H9 (cell line): ENCODE data around the gene SP140L. TPM values are rescaled to one million over a fixed set of nuclear protein-coding genes. Genes with fewer than 3 reads are reported as not detected.

Experiments
- DNase-seq: peaks from one replicate; pipeline ENCODE4 v3.0.0-alpha.2; 2017
- H2AFZ ChIP-seq: one replicate; pipeline ENCODE4 v1.6.1; 2013; ENCODE audit warnings: mild to moderate bottlenecking, low read length, control low read depth, moderate library complexity
- H2AK5ac ChIP-seq: 2 replicates; pipeline ENCODE4 v1.6.1; 2013; ENCODE audit warnings: low read length, control low read depth, mixed read lengths; ENCODE audit not compliant: insufficient read length
- H2BK120ac ChIP-seq: one replicate; pipeline ENCODE4 v1.6.1; 2013; ENCODE audit warnings: low read depth, mild to moderate bottlenecking, low read length, control low read depth, inconsistent platforms; ENCODE audit not compliant: poor library complexity, severe bottlenecking
- H2BK12ac ChIP-seq: 2 replicates; pipeline ENCODE4 v1.6.1; 2013; ENCODE audit warnings: low read length, control low read depth, mixed read lengths, low read depth; ENCODE audit not compliant: insufficient read length
- H2BK15ac ChIP-seq: 2 replicates; pipeline ENCODE4 v1.6.1; 2013; ENCODE audit warnings: low read depth, low read length, control low read depth
- H2BK20ac ChIP-seq: one replicate; pipeline ENCODE4 v1.6.1; 2013; ENCODE audit warnings: low read depth, mild to moderate bottlenecking, low read length, control low read depth, inconsistent platforms; ENCODE audit not compliant: poor library complexity, severe bottlenecking
- H2BK5ac ChIP-seq: 2 replicates; pipeline ENCODE4 v1.6.1; 2013; ENCODE audit warnings: low read length, control low read depth, mixed read lengths; ENCODE audit not compliant: insufficient read length
- H3K14ac ChIP-seq: 2 replicates; pipeline ENCODE4 v1.6.1; 2013; ENCODE audit warnings: low read length, control low read depth; ENCODE audit not compliant: insufficient read depth
- H3K18ac ChIP-seq: 2 replicates; pipeline ENCODE4 v1.6.1; 2013; ENCODE audit warnings: low read depth, mild to moderate bottlenecking, mixed read lengths, low read length, control low read depth; ENCODE audit not compliant: insufficient read length
- H3K23ac ChIP-seq: 2 replicates; pipeline ENCODE4 v1.6.1; 2013; ENCODE audit warnings: low read length, control low read depth, mixed read lengths, low read depth; ENCODE audit not compliant: insufficient read length
- H3K23me2 ChIP-seq: 2 replicates; pipeline ENCODE4 v1.6.1; 2013; ENCODE audit warnings: low read depth, mild to moderate bottlenecking, mixed read lengths, low read length, control low read depth; ENCODE audit not compliant: insufficient read length, poor library complexity, severe bottlenecking
- H3K27ac ChIP-seq: 2 replicates; pipeline ENCODE4 v1.5.1; 2013; ENCODE audit warnings: low read length, control low read depth, mixed read lengths, low read depth; ENCODE audit not compliant: insufficient read length
- H3K27me3 ChIP-seq: 2 replicates; pipeline ENCODE4 v1.6.1; 2013; ENCODE audit warnings: low read length, control low read depth, inconsistent platforms; ENCODE audit not compliant: insufficient read depth
- H3K4ac ChIP-seq: 2 replicates; pipeline ENCODE4 v1.6.1; 2013; ENCODE audit warnings: low read depth, mild to moderate bottlenecking, control low read depth, inconsistent platforms, low read length, moderate library complexity
- H3K4me1 ChIP-seq: 2 replicates; pipeline ENCODE4 v1.6.1; 2013; ENCODE audit warnings: low read length, control low read depth, inconsistent platforms; ENCODE audit not compliant: insufficient read depth
- H3K4me2 ChIP-seq: 2 replicates; pipeline ENCODE4 v1.6.1; 2013; ENCODE audit warnings: low read length, control low read depth, mixed read lengths; ENCODE audit not compliant: insufficient read length, insufficient read depth
- H3K56ac ChIP-seq: 2 replicates; pipeline ENCODE4 v1.6.1; 2013; ENCODE audit warnings: low read depth, mild to moderate bottlenecking, mixed read lengths, low read length, control low read depth; ENCODE audit not compliant: insufficient read length
- H3K79me1 ChIP-seq: 2 replicates; pipeline ENCODE4 v1.6.1; 2013; ENCODE audit warnings: low read depth, mild to moderate bottlenecking, moderate library complexity, low read length, control low read depth, inconsistent platforms; ENCODE audit not compliant: insufficient read depth, poor library complexity, severe bottlenecking
- H3K79me2 ChIP-seq: 2 replicates; pipeline ENCODE4 v1.6.1; 2013; ENCODE audit warnings: low read length, control low read depth, inconsistent platforms; ENCODE audit not compliant: insufficient read depth
- H3K9ac ChIP-seq: 2 replicates; pipeline ENCODE4 v1.6.1; 2013; ENCODE audit warnings: low read length, control low read depth, mixed read lengths; ENCODE audit not compliant: insufficient read length; ENCODE audit errors: extremely low read depth
- H3K9me3 ChIP-seq: one replicate; pipeline ENCODE4 v1.6.1; 2013; ENCODE audit warnings: low read depth, low read length, inconsistent platforms; ENCODE audit not compliant: control insufficient read depth
- H3T11ph ChIP-seq: one replicate; pipeline ENCODE4 v1.6.1; 2013; ENCODE audit warnings: mild to moderate bottlenecking, low read length, control low read depth, inconsistent platforms
- H4K20me1 ChIP-seq: one replicate; pipeline ENCODE4 v1.6.1; 2013; ENCODE audit not compliant: control insufficient read depth, insufficient read length, insufficient read depth
- H4K5ac ChIP-seq: 2 replicates; pipeline ENCODE4 v1.6.1; 2013; ENCODE audit warnings: low read depth, mild to moderate bottlenecking, mixed read lengths, low read length, control low read depth; ENCODE audit not compliant: insufficient read length
- H4K8ac ChIP-seq: replicated peaks from 2 replicates; pipeline ENCODE4 v1.6.1; 2013; ENCODE audit warnings: low read length, control low read depth, mixed read lengths, low read depth; ENCODE audit not compliant: insufficient read length
- H4K91ac ChIP-seq: 2 replicates; pipeline ENCODE4 v1.6.1; 2013; ENCODE audit warnings: low read depth, mild to moderate bottlenecking, moderate library complexity, mixed read lengths, low read length, control low read depth; ENCODE audit not compliant: insufficient read length
- H3K27ac Mint-ChIP-seq, 3 experiments: 2 replicates in 2 of 3; 3 replicates in 1 of 3; pipeline ENCODE4 v1.8.0; 2020 to 2021; ENCODE audit warnings: mixed read lengths in 3 of 3, mild to moderate bottlenecking in 1 of 3, moderate library complexity in 1 of 3
- H3K27me3 Mint-ChIP-seq: 2 replicates; pipeline ENCODE4 v1.8.0; 2021; ENCODE audit warnings: low read depth, mild to moderate bottlenecking, moderate library complexity, mixed read lengths
- H3K36me3 Mint-ChIP-seq, 3 experiments: 2 replicates in 2 of 3; 3 replicates in 1 of 3; pipeline ENCODE4 v1.8.0; 2020 to 2021; ENCODE audit warnings: low read depth in 3 of 3, mixed read lengths in 3 of 3; ENCODE audit not compliant: insufficient read depth in 1 of 3
- H3K4me1 Mint-ChIP-seq, 2 experiments: 2 replicates each; pipeline ENCODE4 v1.8.0; 2020; ENCODE audit warnings: mixed read lengths in 2 of 2
- H3K4me3 Mint-ChIP-seq, 2 experiments: 2 replicates in 1 of 2; 3 replicates in 1 of 2; pipeline ENCODE4 v1.8.0; 2020 to 2021; ENCODE audit warnings: mild to moderate bottlenecking in 2 of 2, mixed read lengths in 2 of 2, moderate library complexity in 1 of 2
- H3K9me3 Mint-ChIP-seq, 2 experiments: 2 replicates in 1 of 2; 3 replicates in 1 of 2; pipeline ENCODE4 v1.8.0; 2020; ENCODE audit warnings: mild to moderate bottlenecking in 2 of 2, mixed read lengths in 2 of 2, moderate library complexity in 1 of 2
- CTCF ChIP-seq: fragments of 200-600 bp; sonication (generic); conservative IDR thresholded peaks from 3 replicates; pipeline ENCODE4 v1.8.0; 2021; ENCODE audit warnings: antibody characterized with exemption, mild to moderate bottlenecking
- WGBS: extraction: QIAGEN DNeasy Blood & Tissue Kit; methylation state at CpG from one replicate; pipeline ENCODE4 v1.1.7; 2013; ENCODE audit warnings: missing lambda C conversion rate, low lambda C conversion rate, mixed read lengths; ENCODE audit not compliant: insufficient read length; ENCODE audit errors: extremely low coverage; 5-methylcytosine and 5-hydroxymethylcytosine counted together
- total RNA-seq: library from RNA; stranded (reverse); gene quantifications from 2 replicates; pipeline ENCODE4 v1.2.1, GENCODE V29; 2021

The SP140L gene
- total RNA-seq, 1 experiment from 2014 or later, result 1.3 TPM

GRCh38 chr2:230384986-230385385 lies 58.0 kb downstream of the SP140L start:
- WGBS, result no CpG with 5 or more reads among the region's 6 CpGs
- Mint-ChIP-seq H3K9me3 (no peaks in the 10 kb centered on the region), H3K36me3 (no peaks in the 10 kb centered on the region; a peak in 1 of 7 replicates), H3K4me3 (no peak overlapping the region), H3K27me3 (no peaks in the 10 kb centered on the region; the same call in 1 of the 2 replicates), H3K27ac (no peak overlapping the region), H3K4me1 (no peaks in the 10 kb centered on the region)
- Histone ChIP-seq H4K8ac (no peak overlapping the region), H3T11ph (no peak overlapping the region), H3K27ac (no peak overlapping the region), H2BK15ac (no peak overlapping the region), H3K9me3 (no peaks in the 10 kb centered on the region), H2AFZ (no peak overlapping the region), H2BK120ac (no peak overlapping the region), H3K23ac (no peak overlapping the region), H3K14ac (no peak overlapping the region), H3K18ac (no peak overlapping the region), H2BK20ac (no peak overlapping the region), H3K4ac (no peak overlapping the region), H3K56ac (no peak overlapping the region), H2AK5ac (no peak overlapping the region), H3K4me1 (no peaks in the 10 kb centered on the region), H3K79me2 (no peaks in the 10 kb centered on the region), H3K4me2 (no peak overlapping the region), H3K79me1 (no peaks in the 10 kb centered on the region), H2BK5ac (no peak overlapping the region), H2BK12ac (no peak overlapping the region), H4K91ac (no peak overlapping the region), H3K27me3 (no peaks in the 10 kb centered on the region), H3K9ac (no peak overlapping the region), H4K20me1 (no peaks in the 10 kb centered on the region), H4K5ac (no peak overlapping the region), H3K23me2 (no peaks in the 10 kb centered on the region)
- no peak for TF ChIP-seq CTCF
- DNase-seq, result no peak
